Glomerular endothelial cell (primary cell): ENCODE data around the gene LBX1. TPM values are rescaled to one million over a fixed set of nuclear protein-coding genes. Genes with fewer than 3 reads are reported as not detected.
"Not testable (repeated sequence)": the region's sequence is repeated elsewhere in the genome, so short reads cannot be mapped to it uniquely, and the experiment has no call there.

ENCODE experiments used
- DNase-seq: peaks from one replicate; pipeline ENCODE4 v3.0.0-alpha.2; 2011; ENCODE audit warnings: low read depth, low spot score; ENCODE audit errors: extremely low read depth
- total RNA-seq: library from RNA; depleted of rRNA; stranded (reverse); fragments of >200 nt; gene quantifications from 2 replicates; pipeline ENCODE4 v1.2.3, GENCODE V29; 2015

The LBX1 gene
- total RNA-seq, 1 donor from 2014 or later: not detected

- no peak for DNase-seq
Observed at GRCh38 chr10:101215397-101216206, 13.7 kb downstream of the LBX1 start.

GRCh38 chr10:101214446-101215396 lies 14.5 kb downstream of the LBX1 start:
- no peak for DNase-seq

GRCh38 chr10:101208543-101208942 lies 20.7 kb downstream of the LBX1 start:
- DNase-seq: no peak

- DNase-seq: no peak
Observed at GRCh38 chr10:101207026-101207425, 22.2 kb downstream of the LBX1 start.

- DNase-seq: not testable (repeated sequence)
Observed at GRCh38 chr10:101202667-101203066, 26.6 kb downstream of the LBX1 start.

GRCh38 chr10:101198326-101198977 lies 30.8 kb downstream of the LBX1 start:
- DNase-seq: not testable (repeated sequence)

GRCh38 chr10:101195921-101196320 lies 33.3 kb downstream of the LBX1 start:
- DNase-seq: no peak

GRCh38 chr10:101189461-101190401 lies 39.5 kb downstream of the LBX1 start:
- DNase-seq: no peak

GRCh38 chr10:101188942-101189341 lies 40.3 kb downstream of the LBX1 start:
- DNase-seq: no peak

- DNase-seq: no peak
Observed at GRCh38 chr10:101183458-101184183, 45.6 kb downstream of the LBX1 start.

GRCh38 chr10:101182936-101183335 lies 46.3 kb downstream of the LBX1 start:
- no peak for DNase-seq

Other genes starting within 250 kb of the LBX1 start
- gene MRPL43, start 242.0 kb downstream of the LBX1 start, total RNA-seq: 80.9 and 85.6 TPM in 2 replicates
- gene TWNK, start 241.9 kb downstream of the LBX1 start, total RNA-seq: 4.7 and 11.6 TPM in 2 replicates
- gene LZTS2, start 229.7 kb downstream of the LBX1 start, total RNA-seq: 109 and 114 TPM in 2 replicates
- gene PDZD7, start 198.3 kb downstream of the LBX1 start, total RNA-seq: 0.82 and 1.2 TPM in 2 replicates
- 112 and 151 TPM in 2 replicates for gene SFXN3, start 198.2 kb downstream of the LBX1 start, total RNA-seq
- gene KAZALD1, start 167.5 kb downstream of the LBX1 start, total RNA-seq: 0.12 TPM in 1 of 2 replicates, not detected in the other
- gene TLX1, start 98.2 kb downstream of the LBX1 start, total RNA-seq: not detected in 2 replicates
- 13.8 and 18.8 TPM in 2 replicates for gene BTRC, start 124.7 kb upstream of the LBX1 start, total RNA-seq